ENCODE measurements around the gene TMBIM1. TPM values are rescaled to one million over a fixed set of nuclear protein-coding genes. Genes with fewer than 3 reads are reported as not detected.

The TMBIM1 gene
- 100 to 1,000 TPM; 264 to 294 TPM for total RNA-seq
- 100 to 1,000 TPM; 100 to 159 TPM for polyA plus RNA-seq
- long read RNA-seq, donor 1, transcript TMBIM1-215 (11 exons, 1,251 nt), result minor isoform, 28 of 1,381 reads
- long read RNA-seq, donor 1, transcript TMBIM1-219 (10 exons, 2,874 nt), result minor isoform, 29 of 1,381 reads
- long read RNA-seq, donor 1, transcript TMBIM1-201 (12 exons, 2,371 nt), result major isoform, 789 of 1,381 reads
- long read RNA-seq, donor 1, partial matches to known transcripts, result 379 of 1,381 reads
- long read RNA-seq, donor 1, other reads (novel, unspliced or antisense), result 150 of 1,381 reads
- long read RNA-seq, donor 2, transcript TMBIM1-219 (10 exons, 2,874 nt), result minor isoform, 12 of 245 reads
- long read RNA-seq, donor 2, transcript TMBIM1-201 (12 exons, 2,371 nt), result major isoform, 134 of 245 reads
- long read RNA-seq, donor 2, partial matches to known transcripts, result 42 of 245 reads
- long read RNA-seq, donor 2, other reads (novel, unspliced or antisense), result 51 of 245 reads

DNA sequence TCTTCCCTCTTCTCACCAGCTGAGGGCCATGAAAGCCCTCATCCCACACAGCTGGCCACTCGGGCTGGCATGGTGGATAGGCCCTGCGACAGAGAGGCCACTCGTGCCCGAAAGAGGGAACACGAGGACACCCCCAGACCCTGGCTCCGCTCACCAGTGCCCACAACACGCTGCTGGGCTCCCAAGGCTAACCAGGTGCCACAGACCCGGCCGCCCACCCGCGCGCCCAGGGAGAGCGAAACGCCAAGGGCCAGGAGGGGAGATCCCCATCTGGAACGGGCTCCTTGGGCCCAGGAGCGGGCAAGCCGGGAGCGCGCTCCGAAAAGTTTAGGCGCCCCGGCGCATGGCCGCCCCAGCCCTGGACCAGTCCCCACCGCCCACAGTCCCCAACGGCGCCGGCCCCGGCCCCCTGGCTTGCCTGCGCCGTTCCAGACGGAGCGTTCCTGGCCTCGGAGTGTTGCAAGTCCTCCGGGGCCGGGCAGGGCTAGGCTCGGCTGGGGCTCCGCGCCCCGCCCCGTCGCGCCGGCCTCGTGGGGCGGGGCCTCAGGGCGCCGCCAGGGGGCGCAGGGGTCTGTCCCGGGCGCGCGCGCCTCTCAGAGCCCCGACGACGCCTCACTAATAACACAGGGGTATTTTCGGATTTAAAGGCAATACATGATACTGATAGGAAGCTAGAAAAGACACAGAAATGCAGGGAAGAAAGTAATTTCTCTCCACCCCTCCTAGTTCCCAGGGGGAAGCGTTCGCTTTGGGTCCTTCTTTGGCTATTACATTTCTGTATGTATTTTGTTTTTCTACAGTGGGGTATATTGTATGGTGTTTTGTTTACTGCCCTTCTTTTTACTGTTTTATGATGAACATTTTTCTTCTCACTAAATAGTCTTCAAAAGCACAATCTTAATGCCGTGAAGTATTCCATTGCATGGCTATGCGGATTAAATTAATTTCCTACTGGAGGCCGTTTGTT lies at the start of gene TMBIM1:
Gene TMBIM1, minus strand, starts transcription at position 456 of the 967 bp plus-strand sequence. CDS start 10,362 bp downstream, outside the sequence.
- WGBS, 2 donors, result 4 to 6% methylated on average over 46 to 63 of the region's 63 CpGs
- no peaks in the 10 kb centered on the region for H3K9me3 ChIP-seq (ENCODE audit: control insufficient read depth, low read length)
- no peaks in the 10 kb centered on the region for H3K27me3 ChIP-seq (ENCODE audit: control insufficient read depth in 1 of 2, insufficient read depth in 2 of 2, low read length in 1 of 2)
- H3K27ac ChIP-seq (ENCODE audit: low read depth in 1 of 2, low read length in 2 of 2), result peak within 1 kb of the TSS; percentile 76 to 92
- ATAC-seq (ENCODE audit: low FRiP score) (peak; percentile 93), DNase-seq (peak; percentile 87 to 93)
- intact Hi-C loops (cut with DNase I), result no loop called here
- H3K36me3 ChIP-seq (ENCODE audit: control insufficient read depth in 1 of 2, insufficient read depth in 2 of 2, low read length in 1 of 2), result no peaks in the 10 kb centered on the region
- H3K4me1 ChIP-seq (ENCODE audit: control insufficient read depth in 1 of 2, insufficient read depth in 2 of 2, low read length in 2 of 2), result peaks cover 0 to 3% of the 10 kb centered on the region in 2 donors
- peak within 1 kb of the TSS; percentile 59 to 94 for H3K4me3 ChIP-seq (ENCODE audit: low read length in 2 of 2)

DNA sequence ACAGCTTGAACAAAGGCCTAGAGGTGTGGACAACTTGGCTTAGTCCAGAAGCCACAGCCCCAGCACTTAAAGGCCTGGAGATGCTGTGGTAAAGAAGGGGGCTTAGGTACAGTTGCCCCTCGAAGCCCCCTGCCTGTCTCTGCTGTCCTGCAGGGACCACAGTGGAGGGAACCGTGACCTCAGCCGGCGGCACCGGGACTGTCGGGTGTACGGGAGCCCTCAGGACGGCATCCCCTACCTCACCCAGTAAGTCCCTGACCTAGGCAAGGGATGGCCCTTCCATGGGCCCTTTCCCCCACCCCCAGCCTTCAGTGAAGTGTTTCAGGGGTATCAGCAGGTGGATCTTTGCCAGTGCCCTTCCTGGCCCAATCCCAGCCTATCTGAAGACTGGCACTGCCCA lies 49.1 kb upstream of the TMBIM1 start:
- H3K36me3 ChIP-seq (ENCODE audit: control insufficient read depth in 1 of 2, insufficient read depth in 2 of 2, low read length in 1 of 2), result no peaks in the 10 kb centered on the region
- no peak for ATAC-seq (ENCODE audit: low FRiP score)

DNA sequence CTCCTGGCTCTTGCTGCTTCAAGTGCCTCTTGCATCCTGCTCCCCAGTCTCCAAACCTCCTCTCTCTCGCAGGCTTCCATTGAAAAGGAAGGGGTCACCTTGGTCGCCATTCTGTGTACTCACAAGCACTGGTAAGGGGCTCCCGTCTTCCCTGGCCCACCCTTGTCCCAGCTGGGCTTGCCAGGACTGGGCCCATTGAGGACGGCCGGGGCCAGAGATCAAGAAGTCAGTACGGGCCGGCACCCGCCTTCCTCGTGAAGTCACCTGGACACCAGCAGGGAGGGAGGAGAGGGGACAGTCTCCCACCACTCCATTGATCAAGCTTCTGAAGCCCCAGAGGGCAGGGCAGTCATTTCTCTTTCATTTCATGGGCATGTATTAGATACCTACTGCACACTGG lies 48.4 kb upstream of the TMBIM1 start:
- Histone ChIP-seq H3K27ac (ENCODE audit: low read depth in 1 of 2, low read length in 2 of 2) (no peak overlapping the region), H3K9me3 (ENCODE audit: control insufficient read depth, low read length) (no peaks in the 10 kb centered on the region), H3K36me3 (ENCODE audit: control insufficient read depth in 1 of 2, insufficient read depth in 2 of 2, low read length in 1 of 2) (no peaks in the 10 kb centered on the region), H3K4me1 (ENCODE audit: control insufficient read depth in 1 of 2, insufficient read depth in 2 of 2, low read length in 2 of 2) (peaks cover 0 to 6% of the 10 kb centered on the region in 2 donors), H3K4me3 (ENCODE audit: low read length in 2 of 2) (no peak overlapping the region), H3K27me3 (ENCODE audit: control insufficient read depth in 1 of 2, insufficient read depth in 2 of 2, low read length in 1 of 2) (no peaks in the 10 kb centered on the region)
- ATAC-seq (ENCODE audit: low FRiP score) (no peak), DNase-seq (no peak)
- intact Hi-C loops (cut with DNase I), result no loop called here
- WGBS, 2 donors, result 94% methylated on average over 9 of the region's 9 CpGs

More for the DNA sequence above, 49.1 kb upstream of the TMBIM1 start:
- Histone ChIP-seq H3K9me3 (ENCODE audit: control insufficient read depth, low read length) (no peaks in the 10 kb centered on the region), H3K4me1 (ENCODE audit: control insufficient read depth in 1 of 2, insufficient read depth in 2 of 2, low read length in 2 of 2) (peaks cover 2 to 6% of the 10 kb centered on the region in 2 donors), H3K27ac (ENCODE audit: low read depth in 1 of 2, low read length in 2 of 2) (no peak overlapping the region), H3K4me3 (ENCODE audit: low read length in 2 of 2) (no peak overlapping the region), H3K27me3 (ENCODE audit: control insufficient read depth in 1 of 2, insufficient read depth in 2 of 2, low read length in 1 of 2) (no peaks in the 10 kb centered on the region)
- DNase-seq, result no peak
- intact Hi-C loops (cut with DNase I), result no loop called here
- 97% methylated on average over 8 of the region's 8 CpGs for WGBS, 2 donors

DNA sequence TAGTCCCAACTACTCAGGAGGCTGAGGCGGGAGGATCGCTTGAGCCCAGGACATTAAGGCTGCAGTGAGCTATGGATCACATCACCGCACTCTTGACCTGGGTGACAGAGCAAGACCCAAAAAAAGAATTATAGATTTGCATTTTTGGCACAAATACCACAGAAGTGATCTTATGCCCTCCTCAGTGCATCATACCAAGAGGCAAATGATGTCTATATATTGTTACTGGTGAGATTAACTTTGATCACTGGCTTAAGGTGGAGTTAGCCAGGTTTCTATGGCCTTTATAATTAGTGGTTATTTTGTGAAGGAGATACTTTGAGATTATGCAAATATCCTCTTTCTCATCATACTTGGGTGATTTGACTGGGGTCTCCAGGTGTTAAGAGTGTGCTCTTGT lies 42.2 kb upstream of the TMBIM1 start:
- no peaks in the 10 kb centered on the region for H3K9me3 ChIP-seq (ENCODE audit: control insufficient read depth, low read length)
- no peak overlapping the region for H3K27ac ChIP-seq (ENCODE audit: low read depth in 1 of 2, low read length in 2 of 2)
- no peaks in the 10 kb centered on the region for H3K36me3 ChIP-seq (ENCODE audit: control insufficient read depth in 1 of 2, insufficient read depth in 2 of 2, low read length in 1 of 2)
- no peak overlapping the region for H3K4me3 ChIP-seq (ENCODE audit: low read length in 2 of 2)
- H3K4me1 ChIP-seq (ENCODE audit: control insufficient read depth in 1 of 2, insufficient read depth in 2 of 2, low read length in 2 of 2), result no peaks in the 10 kb centered on the region
- intact Hi-C loops (cut with DNase I), result no loop called here
- H3K27me3 ChIP-seq (ENCODE audit: control insufficient read depth in 1 of 2, insufficient read depth in 2 of 2, low read length in 1 of 2), result no peaks in the 10 kb centered on the region
- 97 to 99% methylated on average over 3 of the region's 3 CpGs for WGBS, 2 donors
- no peak for DNase-seq
- no peak for ATAC-seq (ENCODE audit: low FRiP score)

GRCh38 chr2:218332920-218333645 lies 40.8 kb upstream of the TMBIM1 start:
- Histone ChIP-seq H3K27ac (ENCODE audit: low read depth in 1 of 2, low read length in 2 of 2) (no peak overlapping the region), H3K36me3 (ENCODE audit: control insufficient read depth in 1 of 2, insufficient read depth in 2 of 2, low read length in 1 of 2) (no peaks in the 10 kb centered on the region), H3K27me3 (ENCODE audit: control insufficient read depth in 1 of 2, insufficient read depth in 2 of 2, low read length in 1 of 2) (no peaks in the 10 kb centered on the region), H3K4me1 (ENCODE audit: control insufficient read depth in 1 of 2, insufficient read depth in 2 of 2, low read length in 2 of 2) (no peaks in the 10 kb centered on the region), H3K9me3 (ENCODE audit: control insufficient read depth, low read length) (no peaks in the 10 kb centered on the region), H3K4me3 (ENCODE audit: low read length in 2 of 2) (no peak overlapping the region)
- WGBS, 2 donors, result 51 to 53% methylated on average over 16 of the region's 16 CpGs
- intact Hi-C loops (cut with DNase I), result no loop called here
- ATAC-seq (ENCODE audit: low FRiP score), result peak; percentile 33
- DNase-seq, result peak in 1 of 2 donors; percentile 67

- intact Hi-C loops (cut with DNase I), result no loop called here
- Histone ChIP-seq H3K9me3 (ENCODE audit: control insufficient read depth, low read length) (no peaks in the 10 kb centered on the region), H3K27ac (ENCODE audit: low read depth in 1 of 2, low read length in 2 of 2) (no peak overlapping the region), H3K4me1 (ENCODE audit: control insufficient read depth in 1 of 2, insufficient read depth in 2 of 2, low read length in 2 of 2) (no peaks in the 10 kb centered on the region), H3K4me3 (ENCODE audit: low read length in 2 of 2) (no peak overlapping the region), H3K27me3 (ENCODE audit: control insufficient read depth in 1 of 2, insufficient read depth in 2 of 2, low read length in 1 of 2) (no peaks in the 10 kb centered on the region), H3K36me3 (ENCODE audit: control insufficient read depth in 1 of 2, insufficient read depth in 2 of 2, low read length in 1 of 2) (no peaks in the 10 kb centered on the region)
- 87 to 94% methylated on average over 1 of the region's 1 CpG for WGBS, 2 donors
- DNase-seq (no peak), ATAC-seq (ENCODE audit: low FRiP score) (no peak)
These were observed 40.0 kb upstream of the TMBIM1 start for GRCh38 chr2:218332288-218332687.

GRCh38 chr2:218331745-218332144 lies 39.4 kb upstream of the TMBIM1 start:
- intact Hi-C loops (cut with DNase I), result no loop called here
- H3K9me3 ChIP-seq (ENCODE audit: control insufficient read depth, low read length), result no peaks in the 10 kb centered on the region
- no peaks in the 10 kb centered on the region for H3K36me3 ChIP-seq (ENCODE audit: control insufficient read depth in 1 of 2, insufficient read depth in 2 of 2, low read length in 1 of 2)
- H3K4me3 ChIP-seq (ENCODE audit: low read length in 2 of 2), result no peak overlapping the region
- no peaks in the 10 kb centered on the region for H3K4me1 ChIP-seq (ENCODE audit: control insufficient read depth in 1 of 2, insufficient read depth in 2 of 2, low read length in 2 of 2)
- peak in 1 of 2 donors; percentile 55 for DNase-seq
- ATAC-seq (ENCODE audit: low FRiP score), result no peak
- no peak overlapping the region for H3K27ac ChIP-seq (ENCODE audit: low read depth in 1 of 2, low read length in 2 of 2)
- H3K27me3 ChIP-seq (ENCODE audit: control insufficient read depth in 1 of 2, insufficient read depth in 2 of 2, low read length in 1 of 2), result no peaks in the 10 kb centered on the region
- 89% methylated on average over 8 of the region's 8 CpGs for WGBS, 2 donors
